ENCODE measurements around the gene L3MBTL4. TPM values are rescaled to one million over a fixed set of nuclear protein-coding genes. Genes with fewer than 3 reads are reported as not detected.

The L3MBTL4 gene
- total RNA-seq, 1 donor from 2014 or later: 8.7 TPM

- DNase-seq (ENCODE audit: low spot score): no peak
- intact Hi-C loops (cut with DNase I): no loop called here
- ATAC-seq: no peak
Observed at GRCh38 chr18:5964996-5965395, 449.7 kb downstream of the L3MBTL4 start.

- DNase-seq (ENCODE audit: low spot score) (no peak), ATAC-seq (no peak)
- intact Hi-C loops (cut with DNase I): no loop called here
Observed at GRCh38 chr18:5964596-5964995, 450.1 kb downstream of the L3MBTL4 start.

- no peak for DNase-seq (ENCODE audit: low spot score)
- ATAC-seq: peak; percentile 12
- intact Hi-C loops (cut with DNase I): no loop called here
Observed at GRCh38 chr18:5964108-5964507, 450.6 kb downstream of the L3MBTL4 start.

DNA sequence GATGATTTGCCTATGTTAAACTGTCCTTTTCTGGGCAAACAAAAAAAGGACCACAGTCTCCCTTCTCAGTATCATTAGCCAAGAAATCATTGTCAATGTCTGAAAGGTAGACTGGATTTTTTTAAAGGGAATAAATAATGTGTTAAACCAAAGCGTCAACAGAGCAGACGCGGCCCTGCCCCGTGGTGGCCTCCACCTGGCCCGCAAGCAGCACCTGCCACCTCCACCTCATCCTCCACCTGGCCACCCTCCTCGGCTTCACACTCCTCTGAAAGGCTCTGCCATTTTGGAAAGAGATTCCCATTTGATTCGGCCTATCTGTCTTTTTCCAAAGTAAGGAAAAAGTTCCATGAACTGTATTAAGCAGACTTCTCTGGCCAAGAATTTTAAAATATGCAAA is 451.4 kb downstream of the L3MBTL4 start:
- intact Hi-C loops (cut with DNase I): no loop called here
- ATAC-seq: no peak
- DNase-seq (ENCODE audit: low spot score): no peak

DNA sequence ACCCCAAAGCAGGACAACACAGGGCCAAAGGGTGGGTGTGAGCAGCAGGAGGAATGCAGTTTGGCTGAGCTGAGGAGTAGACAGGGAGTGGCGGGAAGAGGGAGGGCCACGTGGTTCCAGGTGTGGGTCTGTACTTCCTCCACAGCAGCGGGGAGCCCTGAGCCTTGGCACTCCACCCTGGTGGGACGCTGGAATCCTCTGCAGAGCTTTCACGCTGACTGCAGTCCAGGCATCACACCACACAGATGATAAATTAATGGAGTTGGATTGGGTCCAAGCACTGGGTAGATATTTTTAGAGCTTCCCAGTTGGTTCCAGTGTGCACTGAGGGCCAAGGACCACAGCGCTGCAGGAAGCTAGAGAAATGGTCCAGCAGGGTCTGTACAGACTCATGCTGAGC is 452.3 kb downstream of the L3MBTL4 start:
- intact Hi-C loops (cut with DNase I): no loop called here
- DNase-seq (ENCODE audit: low spot score): no peak
- ATAC-seq: peak; percentile 14

DNA sequence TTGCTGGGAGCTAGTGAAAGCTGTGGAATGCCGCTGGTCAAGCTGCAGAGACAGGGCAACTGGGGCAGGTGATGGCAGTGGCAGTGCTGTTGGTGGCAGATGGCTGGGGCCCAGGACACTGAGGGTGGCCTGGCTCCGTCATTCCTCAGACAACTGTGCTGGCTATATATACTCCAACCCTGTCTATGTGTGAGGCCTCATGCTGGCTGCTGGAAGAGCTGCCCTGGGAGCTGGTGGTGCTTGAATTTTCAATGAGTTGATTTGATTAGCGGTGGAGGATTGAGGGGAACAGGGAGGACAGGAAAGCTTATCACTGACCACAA is 452.9 kb downstream of the L3MBTL4 start:
- DNase-seq (ENCODE audit: low spot score): no peak
- intact Hi-C loops (cut with DNase I): no loop called here

DNA sequence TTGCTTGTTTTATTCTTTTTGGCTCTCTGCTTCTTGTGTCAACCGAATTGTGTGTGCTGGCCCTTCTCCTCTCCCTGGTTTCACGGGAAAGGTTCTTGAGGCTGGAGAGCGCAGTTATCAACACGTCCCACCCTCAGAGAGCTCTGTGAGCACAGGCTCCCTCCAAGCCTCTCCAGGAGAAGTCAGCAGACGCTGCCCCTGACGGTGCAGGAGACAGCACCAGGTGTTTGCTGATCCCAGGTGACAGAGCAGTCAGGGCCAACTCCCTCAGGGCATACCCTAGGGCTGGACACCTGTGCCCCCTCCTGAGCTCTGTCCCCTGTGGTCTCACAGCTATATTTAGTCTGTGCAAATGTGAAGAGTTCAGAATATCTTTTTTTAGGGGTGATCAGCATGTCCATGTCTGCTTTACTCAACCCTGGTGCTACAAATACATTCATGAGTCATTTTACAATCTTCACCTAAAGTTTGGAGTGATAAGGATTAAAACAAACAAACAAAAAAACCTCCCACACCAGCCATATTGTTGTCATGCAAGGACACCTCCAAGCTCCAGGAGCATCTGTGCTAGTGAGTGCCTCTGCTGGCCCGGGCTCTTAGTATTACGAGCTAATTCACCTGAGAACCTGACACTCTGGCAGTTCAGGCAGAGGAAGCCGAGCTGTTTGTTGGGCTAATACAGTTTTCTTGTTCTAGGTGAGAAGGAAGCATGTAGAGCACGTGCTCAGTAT is 453.4 kb downstream of the L3MBTL4 start:
- no peak for DNase-seq (ENCODE audit: low spot score)
- no peak for ATAC-seq
- intact Hi-C loops (cut with DNase I): no loop called here

More for the DNA sequence above, 452.9 kb downstream of the L3MBTL4 start:
- no peak for ATAC-seq

GRCh38 chr18:5958822-5959221 is 455.9 kb downstream of the L3MBTL4 start:
- intact Hi-C loops (cut with DNase I): no loop called here
- ATAC-seq: no peak
- DNase-seq (ENCODE audit: low spot score): no peak

DNA sequence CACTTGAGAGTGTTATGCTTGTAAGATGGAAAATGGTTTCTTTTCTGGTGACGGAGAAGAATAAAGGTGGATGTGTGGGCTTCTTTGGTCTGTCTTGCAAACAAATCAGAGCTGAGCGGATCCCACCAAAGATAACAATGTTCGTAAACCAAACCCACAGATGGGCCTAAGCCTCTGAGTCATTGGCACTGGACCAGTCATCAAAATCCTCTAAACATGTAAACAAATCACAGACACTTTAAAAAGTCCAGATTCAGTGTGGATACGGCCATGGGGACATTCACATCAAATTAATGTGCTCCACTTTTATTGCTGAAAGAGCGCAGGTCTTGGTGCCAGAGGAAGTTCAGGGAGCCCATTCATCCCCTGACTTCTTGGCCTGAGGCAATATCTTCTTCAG is 458.9 kb downstream of the L3MBTL4 start:
- no peak for DNase-seq (ENCODE audit: low spot score)
- no peak for ATAC-seq
- intact Hi-C loops (cut with DNase I): no loop called here

DNA sequence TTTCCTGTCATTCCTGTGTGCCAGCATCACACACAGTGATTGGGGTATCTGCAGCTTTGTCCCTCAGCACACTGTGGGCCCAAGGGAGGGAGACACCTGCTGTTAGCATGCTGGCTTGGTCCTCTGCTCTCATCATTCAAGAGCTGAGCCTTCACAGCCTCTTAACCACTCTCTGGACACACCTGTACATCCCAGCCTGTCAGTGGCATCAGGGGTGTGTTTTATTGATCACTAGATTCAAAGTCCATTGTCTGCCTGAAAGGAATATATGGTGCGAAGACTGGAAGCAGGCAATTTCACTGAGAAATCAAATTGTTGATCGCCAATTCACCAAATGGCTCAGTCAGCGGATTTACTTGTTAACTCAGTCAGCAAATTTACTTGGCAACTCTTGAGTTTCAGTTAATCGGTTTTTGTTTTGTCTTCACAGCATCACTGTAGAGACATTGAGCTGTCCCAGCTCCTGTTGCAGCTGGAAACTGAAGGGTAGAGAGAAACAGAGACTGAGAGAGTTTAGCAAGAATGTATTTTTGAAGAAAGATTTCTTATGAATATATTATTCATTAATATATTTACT is 463.1 kb downstream of the L3MBTL4 start:
- no peak for DNase-seq (ENCODE audit: low spot score)
- intact Hi-C loops (cut with DNase I): no loop called here
- ATAC-seq: no peak

GRCh38 chr18:5948781-5949180 is 465.9 kb downstream of the L3MBTL4 start:
- no peak for DNase-seq (ENCODE audit: low spot score)
- ATAC-seq: no peak
- intact Hi-C loops (cut with DNase I): no loop called here

DNA sequence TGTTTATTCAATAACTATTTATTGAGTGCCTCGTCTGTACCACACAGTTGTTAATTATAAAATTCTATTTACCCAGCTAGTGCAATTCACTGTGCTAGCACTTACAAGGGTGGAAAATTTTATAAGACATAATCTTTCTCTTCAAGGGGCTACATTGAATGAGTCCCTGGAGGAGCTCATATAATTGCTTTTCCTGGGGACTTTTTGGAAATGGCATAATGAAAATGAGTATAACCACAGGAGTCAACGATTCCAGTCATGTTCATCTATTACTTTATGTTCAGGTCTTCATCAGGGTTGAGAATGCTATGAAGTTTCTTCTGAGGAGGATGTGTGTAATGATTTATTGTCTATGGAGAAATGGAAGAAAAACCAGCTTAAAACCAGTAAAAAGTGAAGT is 466.5 kb downstream of the L3MBTL4 start:
- no peak for DNase-seq (ENCODE audit: low spot score)
- intact Hi-C loops (cut with DNase I): no loop called here
- no peak for ATAC-seq

DNA sequence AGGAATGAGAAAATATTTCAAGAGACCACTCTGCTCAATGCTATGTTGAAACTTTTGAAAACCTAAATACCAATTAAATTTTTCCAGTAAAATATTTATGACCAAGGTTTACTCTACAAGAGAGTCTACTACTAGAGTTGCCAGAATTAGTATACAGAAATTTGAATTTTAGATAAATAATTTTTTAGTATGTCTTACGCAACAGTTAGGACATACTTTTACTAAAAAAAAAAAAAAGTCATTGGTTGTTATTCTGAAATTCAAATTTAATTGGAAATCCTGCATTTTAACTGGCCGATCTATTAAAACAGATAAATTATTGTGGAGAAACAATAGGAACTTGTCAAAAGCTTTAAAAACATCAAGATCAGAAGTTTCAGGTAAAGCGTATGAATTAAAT is 470.3 kb downstream of the L3MBTL4 start:
- no peak for DNase-seq (ENCODE audit: low spot score)
- no peak for ATAC-seq
- intact Hi-C loops (cut with DNase I): loop anchor here (5.0 kb wide), 1 partner anchor 248 kb away; no protein-coding TSS in a partner anchor

DNA sequence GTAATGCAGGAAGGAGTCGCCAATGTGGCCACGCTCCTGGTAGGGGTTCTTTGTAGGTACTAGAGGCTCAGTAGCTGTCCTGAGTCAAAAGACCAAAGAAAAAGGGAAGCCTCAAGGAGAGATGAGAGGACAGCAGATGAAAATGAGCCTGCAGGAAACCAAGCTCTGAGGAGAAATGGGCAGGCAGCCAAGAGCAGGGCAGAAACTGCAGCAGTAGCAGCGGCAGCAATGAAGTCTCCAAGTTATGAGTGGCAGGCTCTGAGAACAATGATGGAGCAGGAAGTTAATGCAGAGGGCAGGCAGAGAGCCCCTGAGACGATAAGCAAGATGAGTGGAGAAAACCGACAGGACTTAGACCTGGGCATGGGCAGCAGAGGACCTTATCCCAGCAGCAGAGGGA is 471.2 kb downstream of the L3MBTL4 start:
- DNase-seq (ENCODE audit: low spot score) (no peak), ATAC-seq (no peak)
- intact Hi-C loops (cut with DNase I): loop anchor here (5.0 kb wide), 1 partner anchor 249 kb away; no protein-coding TSS in a partner anchor

DNA sequence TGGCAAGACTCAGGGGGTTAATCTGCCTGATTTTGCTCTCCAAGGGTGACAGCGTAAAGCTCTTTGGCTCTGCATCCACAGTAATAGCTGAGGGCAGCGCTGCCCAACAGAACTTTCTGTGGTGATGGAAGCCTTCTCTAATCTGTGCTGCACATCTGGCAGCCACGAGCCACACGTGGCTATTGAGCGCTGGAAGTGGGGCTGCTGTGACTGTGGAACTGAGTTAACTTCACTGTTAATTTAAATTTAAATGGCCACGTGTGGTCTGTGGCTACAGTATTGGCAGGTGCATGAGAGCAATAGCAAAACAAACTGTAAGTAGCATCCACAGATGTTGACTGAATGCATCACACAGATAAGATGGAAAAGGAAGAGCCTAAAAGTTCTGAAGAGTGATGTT is 472.1 kb downstream of the L3MBTL4 start:
- ATAC-seq: no peak
- intact Hi-C loops (cut with DNase I): loop anchor here (5.0 kb wide), 1 partner anchor 250 kb away; no protein-coding TSS in a partner anchor

GRCh38 chr18:5941890-5942289 is 472.8 kb downstream of the L3MBTL4 start:
- intact Hi-C loops (cut with DNase I): loop anchor here (5.0 kb wide), 1 partner anchor 250 kb away; no protein-coding TSS in a partner anchor
- no peak for ATAC-seq
- DNase-seq (ENCODE audit: low spot score): no peak

More for the DNA sequence above, 472.1 kb downstream of the L3MBTL4 start:
- DNase-seq (ENCODE audit: low spot score): no peak

DNA sequence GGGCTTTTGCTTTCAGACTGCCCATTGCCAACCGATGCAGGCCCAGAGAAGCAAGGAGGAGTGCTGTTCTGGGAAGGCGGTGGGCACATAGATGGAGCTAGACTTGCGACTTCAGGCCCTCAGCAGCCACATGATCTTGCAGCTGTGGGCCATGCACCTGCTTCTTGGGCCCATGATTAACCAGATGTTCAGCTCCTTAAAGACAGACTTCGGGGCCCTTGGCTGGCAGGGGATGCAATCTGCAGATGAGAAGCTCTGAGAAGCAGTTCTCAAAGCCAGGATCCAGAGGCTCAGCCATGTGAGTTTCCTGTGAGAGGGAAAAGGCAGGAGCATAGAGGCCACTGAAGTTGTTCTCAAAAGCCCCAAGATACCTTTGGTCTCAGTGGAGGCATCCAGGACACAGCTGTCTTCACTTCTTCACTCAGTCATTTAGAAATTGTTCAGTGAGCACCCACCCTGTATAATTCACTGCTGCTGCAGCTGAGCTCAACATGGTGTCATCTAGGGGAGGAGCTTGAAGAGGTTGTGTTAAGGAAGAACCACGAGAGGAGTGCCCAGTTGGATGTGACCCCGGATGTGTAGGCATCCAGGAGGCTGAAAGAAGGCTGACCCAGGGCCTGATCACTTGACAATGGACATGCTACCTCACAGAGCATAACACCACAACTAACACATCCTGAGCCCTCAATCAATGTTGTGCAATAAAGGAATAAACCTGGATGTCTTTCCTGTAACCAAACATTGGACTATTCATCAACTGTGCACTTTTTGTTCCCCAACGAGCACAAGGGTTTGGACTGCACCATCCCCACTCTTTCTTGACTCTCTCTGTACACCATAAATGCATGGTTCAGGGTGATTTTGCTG is 474.7 kb downstream of the L3MBTL4 start:
- ATAC-seq: no peak
- DNase-seq (ENCODE audit: low spot score): no peak
- intact Hi-C loops (cut with DNase I): loop anchor here (5.0 kb wide), 1 partner anchor 252 kb away; no protein-coding TSS in a partner anchor

- ATAC-seq: no peak
- intact Hi-C loops (cut with DNase I): no loop called here
Observed at GRCh38 chr18:5937795-5938194, 476.9 kb downstream of the L3MBTL4 start.

DNA sequence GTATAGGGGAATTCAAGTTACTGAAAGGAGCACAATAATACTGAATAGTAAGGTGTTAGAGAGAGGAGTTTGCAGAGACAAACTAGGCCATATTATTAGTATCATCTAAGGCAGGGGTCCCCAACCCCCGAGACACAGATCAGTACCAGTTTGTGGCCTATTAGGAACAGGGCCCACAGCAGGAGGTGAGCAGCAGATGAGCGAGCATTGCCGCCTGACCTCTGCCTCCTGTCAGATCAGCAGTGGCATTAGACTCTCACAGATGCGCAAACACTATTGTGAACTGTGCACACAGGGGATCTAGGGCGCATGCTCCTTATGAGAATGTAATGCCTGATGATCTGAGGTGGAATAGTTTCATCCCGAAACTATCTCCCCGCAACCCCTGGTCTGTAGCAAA is 477.6 kb downstream of the L3MBTL4 start:
- DNase-seq (ENCODE audit: low spot score): no peak
- no peak for ATAC-seq
- intact Hi-C loops (cut with DNase I): no loop called here

More at GRCh38 chr18:5937795-5938194, 476.9 kb downstream of the L3MBTL4 start:
- no peak for DNase-seq (ENCODE audit: low spot score)

DNA sequence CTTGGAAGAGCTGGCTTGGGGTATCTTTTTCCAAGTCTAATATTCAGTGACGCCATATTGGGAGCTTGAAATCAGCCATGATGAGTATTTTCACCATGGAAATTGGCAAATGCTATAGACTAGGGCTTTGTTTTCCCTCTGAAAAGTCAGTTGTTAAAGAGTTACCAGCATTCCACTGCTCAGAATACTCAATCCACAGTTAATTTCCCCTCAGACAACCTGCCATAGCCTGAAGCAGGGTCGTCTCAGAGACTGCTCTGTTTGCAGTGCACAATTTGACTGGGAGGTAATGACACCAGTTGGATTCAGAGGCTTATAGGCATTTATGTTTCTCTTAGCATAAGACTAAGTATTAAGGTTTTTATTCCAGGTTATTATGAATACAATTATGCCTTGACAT is 483.9 kb downstream of the L3MBTL4 start:
- ATAC-seq (no peak), DNase-seq (ENCODE audit: low spot score) (no peak)
- intact Hi-C loops (cut with DNase I): no loop called here
